NCI-H510A (cell line): Measurements from ENCODE around the gene C1QC.
"Not testable (repeated sequence)": the region's sequence is repeated elsewhere in the genome, so short reads cannot be mapped to it uniquely, and the experiment has no call there.

ENCODE experiments used
- DNase-seq: peaks from one replicate; lab custom pipeline; 2025; lab: John Stamatoyannopoulos, UW

C1QC gene

DNA sequence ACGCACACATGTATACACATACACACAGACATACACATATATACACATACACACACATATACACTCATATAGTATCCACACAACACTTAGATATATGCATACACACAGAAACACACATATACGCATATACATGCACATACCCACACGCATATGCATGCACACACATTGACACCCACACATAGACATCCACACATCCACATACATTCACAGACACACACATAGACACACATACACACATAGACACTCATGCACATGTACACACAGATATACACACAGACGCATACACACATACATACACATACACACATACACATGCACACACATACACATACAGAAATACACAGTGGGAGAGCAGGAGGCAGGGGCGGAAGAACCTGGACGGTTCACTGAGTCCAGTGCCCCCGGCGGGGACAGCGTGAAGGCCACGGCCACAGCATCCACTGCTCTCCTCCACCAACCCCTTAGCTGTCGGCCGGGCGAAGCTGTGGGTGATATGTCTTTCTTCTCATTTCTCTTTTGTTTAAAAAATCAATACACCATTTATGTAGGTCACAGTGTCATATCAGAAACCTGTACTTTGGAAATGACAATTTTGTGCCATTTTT is 6.8 kb downstream of the C1QC start:
- DNase-seq = no peak

DNA sequence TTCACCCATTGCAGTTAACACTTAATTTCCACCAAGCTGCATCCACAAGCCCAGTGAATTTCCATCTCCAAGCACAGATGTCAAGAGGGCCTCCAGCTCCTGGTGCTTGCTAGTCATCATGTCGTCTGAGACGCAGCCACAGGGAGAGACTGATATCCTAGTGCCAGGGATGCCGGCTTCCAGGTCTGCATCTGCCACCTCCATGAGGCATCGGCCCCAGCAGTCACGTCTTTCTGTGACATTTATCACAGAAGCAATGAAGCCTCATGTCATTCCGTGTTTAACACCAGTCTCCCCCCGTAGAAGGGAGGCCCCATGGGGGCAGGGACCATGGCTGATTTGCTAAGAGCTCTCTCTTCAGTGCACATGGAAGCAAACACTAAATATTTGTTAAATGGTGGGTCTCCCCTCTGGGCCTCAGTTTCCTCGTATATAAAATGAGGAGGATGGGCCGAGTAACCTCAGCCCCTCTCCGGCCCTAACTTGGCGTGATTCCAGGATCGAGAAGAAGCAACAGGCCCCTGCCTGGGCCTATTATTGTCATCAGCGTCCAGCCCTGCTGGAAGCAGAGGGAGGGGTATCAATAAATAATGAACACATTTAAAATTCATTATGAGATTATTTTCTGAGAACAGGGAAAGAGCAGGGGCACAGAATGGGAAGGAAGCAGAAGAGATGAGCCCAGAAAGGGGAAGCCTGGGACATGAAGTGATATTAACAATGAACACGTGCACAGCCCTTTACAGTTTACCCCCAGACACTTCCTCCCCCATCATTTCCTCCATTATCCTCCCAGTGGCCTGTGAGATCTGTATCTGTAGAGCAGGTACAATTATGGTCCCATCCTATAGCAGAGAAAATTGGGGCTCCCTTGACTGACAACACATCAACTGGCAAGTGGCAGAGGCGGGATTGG is 8.8 kb downstream of the C1QC start:
- no peak for DNase-seq

DNA sequence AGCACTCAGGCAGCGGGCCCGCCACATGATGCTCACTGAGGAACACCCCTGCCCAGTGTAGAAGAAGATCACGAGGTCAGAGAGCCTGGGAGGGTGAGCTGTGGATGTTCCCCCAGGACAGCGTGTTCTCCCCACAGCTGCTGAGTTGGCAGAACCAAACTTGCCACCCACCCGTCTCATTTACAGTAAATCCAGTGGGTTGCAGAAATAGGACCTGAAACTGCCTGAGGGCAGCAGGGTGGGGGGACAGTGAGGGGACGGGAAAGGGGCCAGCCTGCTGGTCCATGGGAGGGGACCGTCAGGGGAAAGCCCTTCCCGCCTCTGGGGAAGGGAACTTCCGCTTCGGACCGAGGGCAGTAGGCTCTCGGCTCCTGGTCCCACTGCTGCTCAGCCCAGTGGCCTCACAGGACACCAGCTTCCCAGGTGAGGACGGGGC is 9.5 kb downstream of the C1QC start, which contains the start of gene C1QB:
C1QB (plus strand) TSS at position 356 of the 436 bp plus-strand sequence. CDS start 6,227 bp downstream, outside the sequence.
- no peak for DNase-seq

DNA sequence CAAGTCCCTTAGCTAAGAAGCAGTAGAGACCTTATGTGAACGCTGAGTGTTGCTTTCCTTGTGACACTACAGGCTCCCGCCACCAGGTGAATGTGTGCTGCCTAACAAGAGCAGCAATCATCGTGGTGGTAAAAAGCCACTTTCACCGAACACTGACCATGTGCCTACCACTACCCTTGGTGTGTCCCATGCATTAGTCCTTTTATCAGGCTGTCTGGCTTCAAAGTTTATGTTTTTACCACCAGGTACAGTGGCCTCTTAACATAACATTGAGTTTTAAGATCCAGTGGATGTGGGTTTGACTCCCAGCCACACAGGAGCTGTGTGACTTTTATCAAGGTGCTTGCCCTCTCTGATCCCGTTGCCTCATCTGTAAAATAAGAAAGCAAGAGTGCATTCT is 11.3 kb downstream of the C1QC start:
- DNase-seq = no peak

DNA sequence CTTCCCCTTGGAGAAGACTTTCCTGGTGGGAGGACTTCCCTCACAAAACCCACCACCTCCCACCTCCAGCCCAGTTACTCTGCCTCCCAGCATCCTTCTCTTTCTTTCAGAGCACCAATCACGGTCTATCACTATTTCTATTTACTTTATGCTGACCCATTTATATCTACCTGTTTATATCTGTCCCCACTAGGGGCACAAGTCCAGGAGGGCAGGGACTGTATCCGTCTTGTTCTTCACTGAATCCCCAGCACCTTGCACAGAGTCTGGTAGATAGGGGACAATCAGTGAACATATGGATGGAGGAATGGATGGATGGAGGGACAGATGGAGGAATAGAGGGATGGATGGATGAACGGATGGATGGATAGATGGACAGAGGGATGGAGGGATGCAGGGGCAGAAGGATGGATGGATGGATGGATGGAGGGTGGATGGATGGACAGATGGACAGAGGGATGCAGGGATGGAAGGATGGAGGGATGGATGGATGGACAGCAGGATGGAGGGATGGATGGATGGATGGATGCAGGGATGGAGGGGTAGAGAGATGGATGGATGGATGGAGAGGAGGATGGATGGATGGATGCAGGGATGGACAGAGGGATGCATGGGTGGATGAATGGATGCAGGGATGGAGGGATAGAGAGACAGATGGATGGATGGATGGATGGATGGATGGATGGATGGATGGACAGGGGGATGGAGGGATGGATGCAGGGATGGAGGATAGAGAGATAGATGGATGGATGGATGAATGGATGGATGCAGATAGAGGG is 15.1 kb downstream of the C1QC start:
- DNase-seq = no peak

DNA sequence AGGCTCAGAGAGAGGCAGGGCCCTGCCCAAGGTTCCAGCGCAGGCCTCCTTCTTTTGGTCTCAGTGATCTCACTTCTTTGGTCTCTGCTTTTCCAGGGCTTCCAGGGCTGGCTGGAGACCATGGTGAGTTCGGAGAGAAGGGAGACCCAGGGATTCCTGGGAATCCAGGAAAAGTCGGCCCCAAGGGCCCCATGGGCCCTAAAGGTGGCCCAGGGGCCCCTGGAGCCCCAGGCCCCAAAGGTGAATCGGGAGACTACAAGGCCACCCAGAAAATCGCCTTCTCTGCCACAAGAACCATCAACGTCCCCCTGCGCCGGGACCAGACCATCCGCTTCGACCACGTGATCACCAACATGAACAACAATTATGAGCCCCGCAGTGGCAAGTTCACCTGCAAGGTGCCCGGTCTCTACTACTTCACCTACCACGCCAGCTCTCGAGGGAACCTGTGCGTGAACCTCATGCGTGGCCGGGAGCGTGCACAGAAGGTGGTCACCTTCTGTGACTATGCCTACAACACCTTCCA is 17.3 kb downstream of the C1QC start:
- no peak for DNase-seq

DNA sequence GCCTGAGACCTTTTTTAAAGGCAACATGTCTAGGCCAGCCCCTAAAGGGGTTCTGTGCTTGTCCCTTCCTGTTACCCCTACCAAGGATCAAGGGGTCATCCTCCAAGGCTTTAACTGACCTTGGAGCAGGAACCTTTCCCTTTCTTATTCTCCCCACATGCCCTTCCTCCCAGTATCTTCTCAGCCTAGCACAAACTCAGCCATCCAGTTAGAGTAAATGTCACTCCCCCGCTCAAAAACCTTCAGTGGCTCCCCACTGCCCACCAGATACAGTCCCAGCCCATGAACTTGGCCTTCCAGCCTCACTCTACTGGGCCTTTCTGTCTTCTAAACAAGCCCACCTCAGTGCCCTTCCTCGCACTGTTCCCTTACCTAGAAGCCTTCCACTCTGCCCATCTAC is 18.4 kb downstream of the C1QC start:
- no peak for DNase-seq

DNA sequence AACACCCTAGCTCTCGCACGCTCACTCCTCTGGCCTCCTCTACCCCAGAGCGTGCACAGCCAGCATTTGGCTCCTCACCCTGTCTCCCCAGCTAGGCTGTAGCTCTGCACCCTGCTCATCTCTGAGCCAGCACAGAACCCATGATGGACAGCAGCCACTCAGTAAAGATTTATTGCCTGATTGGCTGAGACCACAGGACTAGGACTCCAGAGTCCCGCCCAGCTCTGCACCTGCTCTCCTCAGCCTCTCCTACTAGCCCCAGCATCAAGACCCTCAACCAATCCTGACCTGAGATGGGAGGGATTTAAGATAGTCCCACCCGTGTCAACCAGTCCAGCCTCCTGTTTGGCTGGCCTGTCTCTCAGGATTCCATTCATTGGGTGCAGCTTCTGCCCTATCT is 18.9 kb downstream of the C1QC start:
- peak; percentile 43 for DNase-seq

DNA sequence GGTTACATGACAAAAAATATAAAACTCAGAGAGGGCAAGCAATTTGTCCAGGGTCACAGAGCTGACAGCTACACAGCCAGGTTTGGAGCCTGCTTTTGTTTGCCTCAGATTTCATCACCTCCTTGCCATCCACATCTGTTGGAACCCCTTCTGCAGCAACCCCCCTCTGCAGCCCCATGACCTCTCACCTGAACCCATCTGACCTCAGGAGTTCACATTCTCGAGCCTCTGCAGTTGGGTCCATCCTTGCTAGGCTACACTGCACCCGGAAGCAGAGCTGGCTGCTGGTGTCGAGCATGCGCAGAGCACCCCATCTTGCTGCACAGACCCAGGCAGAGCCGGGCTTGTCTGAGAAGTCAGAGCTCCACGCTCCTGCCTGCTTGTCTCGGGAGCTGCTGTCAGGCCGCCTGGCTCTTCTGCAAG is 19.6 kb downstream of the C1QC start:
- DNase-seq = no peak

DNA sequence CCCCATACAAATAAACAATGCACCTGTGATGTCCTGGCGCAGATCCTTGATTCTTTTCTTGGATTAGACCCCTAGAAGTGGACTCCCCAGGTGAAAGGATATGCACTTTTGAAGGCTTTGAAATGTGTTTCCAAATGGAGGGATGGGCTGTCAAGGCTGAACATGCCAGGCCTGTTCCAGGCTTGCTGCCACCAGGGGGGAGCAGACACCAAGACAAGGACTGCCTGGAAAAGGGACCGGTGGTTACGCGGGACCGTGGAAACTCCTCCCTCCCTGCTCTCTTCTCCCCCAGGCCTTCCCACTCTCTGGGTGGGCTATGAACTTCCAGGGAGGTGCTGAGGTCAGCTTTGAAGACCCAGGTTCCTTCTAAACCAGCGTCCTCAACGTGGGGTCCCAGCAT is 22.3 kb downstream of the C1QC start:
- DNase-seq = no peak

DNA sequence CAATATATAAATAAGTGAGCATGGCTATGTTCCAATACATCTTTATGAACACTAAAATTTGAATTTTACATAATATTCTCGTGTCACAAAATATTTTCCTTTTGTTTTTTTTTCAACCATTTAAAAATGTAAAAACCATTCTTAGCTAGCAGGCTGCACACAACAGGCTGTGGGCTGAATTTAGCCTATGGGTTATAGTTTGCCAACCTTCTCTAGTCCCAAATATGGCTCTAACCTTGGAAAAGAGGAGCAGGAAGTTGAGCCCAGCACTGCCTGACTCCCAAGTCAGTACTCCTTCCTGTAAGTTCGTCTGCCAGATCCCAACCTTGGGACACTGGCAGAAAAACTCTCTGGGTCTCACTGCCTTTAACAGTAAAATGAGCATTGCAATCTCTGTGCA is 23.0 kb downstream of the C1QC start:
- no peak for DNase-seq

DNA sequence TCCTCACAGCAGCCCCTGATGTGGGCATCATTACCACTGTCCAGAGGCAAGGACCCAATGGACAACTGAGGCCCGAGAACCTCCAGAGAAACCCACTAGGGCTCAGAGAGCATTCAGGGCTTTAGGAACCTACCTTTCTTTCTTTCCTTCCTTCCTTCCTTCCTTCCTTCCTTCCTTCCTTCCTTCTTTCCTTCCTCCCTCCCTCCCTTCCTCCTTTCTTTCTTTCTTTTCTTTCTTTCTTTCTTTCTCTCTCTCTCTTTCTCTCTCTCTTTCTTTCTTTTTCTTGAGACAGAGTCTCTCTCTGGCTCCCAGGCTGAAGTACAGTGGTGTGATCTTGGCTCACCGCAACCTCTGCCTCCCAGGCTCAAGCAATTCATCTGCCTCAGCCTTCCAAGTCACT is 25.4 kb downstream of the C1QC start:
- not testable (repeated sequence) for DNase-seq

DNA sequence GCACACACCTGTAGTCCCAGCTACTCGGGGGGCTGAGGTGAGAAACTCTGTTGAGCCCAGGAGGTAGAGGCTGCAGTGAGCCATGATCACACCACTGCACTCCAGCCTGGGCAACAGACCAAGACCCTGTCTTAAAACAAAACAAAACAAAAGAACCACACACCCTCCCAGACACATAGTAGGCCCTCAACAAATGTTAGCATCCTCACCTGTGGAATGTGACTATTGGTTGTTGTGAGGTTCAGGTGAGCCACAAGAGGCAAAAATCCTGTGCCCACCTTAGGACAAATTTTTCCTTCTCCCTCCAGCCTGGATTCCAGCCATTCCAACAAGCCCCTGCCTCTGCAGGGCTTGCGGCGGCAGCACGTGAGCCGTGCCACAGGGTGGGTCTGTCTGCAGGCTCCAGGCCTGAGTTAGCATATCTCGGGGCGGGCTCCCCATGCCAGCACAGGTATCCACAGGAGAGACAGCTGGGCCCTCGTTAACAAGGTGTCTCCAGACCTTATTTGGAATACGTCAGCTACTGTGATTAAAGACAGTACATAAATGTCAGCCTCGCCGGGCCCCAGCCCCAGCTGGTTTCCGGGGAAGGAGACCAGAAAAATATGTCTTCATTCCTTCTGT is 27.0 kb downstream of the C1QC start:
- DNase-seq = no peak

DNA sequence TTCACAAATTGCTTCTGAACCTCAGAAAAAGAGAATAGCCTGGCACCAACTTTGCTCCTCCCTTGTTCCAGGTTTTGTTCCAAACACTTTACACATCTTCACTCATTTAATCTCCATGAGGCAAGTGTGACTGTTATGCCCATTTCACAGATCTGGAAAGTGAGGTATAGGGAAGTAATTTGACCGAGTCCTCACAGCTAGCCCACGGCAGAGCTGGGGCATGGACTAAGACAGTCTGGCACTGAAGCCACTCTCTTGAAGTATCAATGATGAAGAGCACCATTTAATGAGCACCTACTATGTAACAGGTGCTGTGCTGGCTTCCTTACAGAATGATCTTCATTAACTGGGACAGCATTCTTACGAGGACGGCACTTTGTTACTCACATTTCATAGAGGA is 28.6 kb downstream of the C1QC start:
- DNase-seq = no peak

DNA sequence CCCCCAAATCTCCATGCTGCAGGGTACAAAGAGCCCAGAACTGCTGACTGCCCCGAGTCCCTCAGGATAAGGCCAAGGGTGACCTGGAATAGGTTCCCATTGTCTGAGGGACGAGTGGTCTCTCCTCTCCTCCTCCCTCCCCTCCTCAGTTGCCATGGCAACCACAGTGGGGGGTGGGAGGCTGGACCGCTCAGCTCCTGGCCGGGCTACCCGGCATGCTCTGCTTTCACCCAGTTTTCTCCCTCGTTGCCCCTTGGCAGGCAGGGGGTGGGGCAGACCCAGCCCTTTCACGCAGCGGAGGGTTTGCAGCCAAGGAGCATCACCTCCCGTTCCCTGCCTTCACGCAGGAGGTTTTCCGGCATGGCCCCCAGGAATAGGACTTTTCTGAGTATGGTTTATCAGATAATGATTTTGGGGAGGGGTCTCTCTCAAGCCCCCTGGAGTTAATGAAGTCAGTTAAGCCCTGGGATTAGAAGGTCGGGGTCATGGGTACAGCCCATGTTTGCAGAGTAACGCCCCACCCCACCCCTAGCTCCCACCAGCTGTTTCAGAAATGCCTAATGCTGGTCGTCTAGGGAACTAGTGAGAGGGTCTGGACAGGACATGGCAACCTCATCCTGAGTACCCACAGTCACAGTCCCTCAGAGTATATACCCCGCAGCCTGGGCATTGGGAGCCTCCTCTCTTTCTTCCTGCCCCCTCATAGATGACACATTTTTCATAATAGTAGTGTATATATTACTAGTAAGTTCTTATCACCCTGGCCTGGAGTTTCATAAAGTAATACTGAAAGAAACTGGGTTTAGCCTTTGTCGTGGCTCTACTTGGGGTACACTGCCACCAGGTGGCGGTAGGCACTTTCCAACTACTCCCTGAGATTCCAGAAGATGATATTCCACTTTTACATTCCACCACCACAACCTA is 30.3 kb downstream of the C1QC start:
- no peak for DNase-seq

DNA sequence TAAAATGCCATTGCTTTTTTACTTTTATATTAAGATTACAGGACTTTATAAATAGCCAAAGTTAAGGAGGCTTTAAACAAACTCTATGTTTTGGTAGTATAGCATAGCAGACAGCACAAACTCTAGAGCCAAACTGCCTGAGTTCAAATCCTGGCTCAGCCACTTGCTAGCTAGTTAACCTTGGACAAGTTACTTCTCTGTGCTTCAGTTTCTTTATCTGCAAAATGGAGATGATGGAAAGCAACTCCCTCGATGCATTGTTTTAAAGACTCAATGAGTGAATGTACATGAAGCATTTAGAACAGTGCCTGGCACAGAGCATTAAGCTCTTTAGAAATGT is 30.9 kb downstream of the C1QC start:
- no peak for DNase-seq

DNA sequence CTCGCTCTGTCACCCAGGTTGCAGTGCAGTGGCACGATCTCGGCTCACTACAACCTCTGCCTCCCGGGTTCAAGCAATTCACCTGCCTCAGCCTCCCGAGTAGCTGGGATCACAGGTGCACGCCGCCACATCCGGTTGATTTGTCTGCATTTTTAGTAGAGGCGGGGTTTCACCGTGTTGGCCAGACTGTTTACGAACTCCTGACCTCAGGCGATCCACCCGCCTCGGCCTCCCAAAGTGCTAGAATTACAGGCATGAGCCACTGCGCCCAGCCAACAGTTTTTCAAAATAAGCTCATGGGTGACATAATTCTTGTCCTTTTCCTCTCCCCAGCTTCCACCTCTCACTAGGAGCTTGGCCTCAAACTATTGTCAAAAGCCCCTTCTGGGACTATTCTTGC is 32.7 kb downstream of the C1QC start:
- not testable (repeated sequence) for DNase-seq

DNA sequence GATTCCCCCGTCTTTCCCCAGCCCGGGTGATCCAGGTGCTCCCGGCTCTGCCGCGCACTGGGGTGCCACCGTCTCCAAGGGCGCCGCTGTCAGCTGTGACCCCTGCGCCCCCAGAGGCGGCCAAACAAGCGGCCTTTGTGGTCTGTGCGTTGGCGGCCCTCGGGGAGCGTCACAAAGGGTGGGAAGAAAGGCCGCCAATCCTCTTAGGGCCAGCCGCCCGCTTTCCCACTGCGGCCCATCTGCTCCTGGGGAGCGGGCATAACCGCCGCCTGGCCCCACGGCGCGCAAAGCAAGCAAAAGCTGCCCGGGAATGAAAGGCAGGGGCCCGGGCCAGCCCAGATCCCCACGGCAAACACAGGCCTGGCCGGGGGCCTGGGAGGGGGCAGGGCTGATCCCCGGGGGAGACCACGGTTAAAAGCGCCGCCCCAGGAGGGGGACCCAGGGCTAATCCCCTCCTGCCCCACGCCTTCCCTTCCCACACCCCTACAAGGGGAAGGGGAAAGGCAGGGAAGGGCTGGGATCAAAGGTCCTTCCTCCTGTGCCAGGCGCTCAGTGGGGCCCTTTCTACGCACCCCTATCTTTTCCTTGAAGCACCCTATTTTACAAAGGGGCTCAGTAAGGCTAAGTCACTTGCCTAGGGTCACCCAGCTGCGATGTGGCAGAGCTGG is 33.6 kb downstream of the C1QC start:
- DNase-seq = no peak

DNA sequence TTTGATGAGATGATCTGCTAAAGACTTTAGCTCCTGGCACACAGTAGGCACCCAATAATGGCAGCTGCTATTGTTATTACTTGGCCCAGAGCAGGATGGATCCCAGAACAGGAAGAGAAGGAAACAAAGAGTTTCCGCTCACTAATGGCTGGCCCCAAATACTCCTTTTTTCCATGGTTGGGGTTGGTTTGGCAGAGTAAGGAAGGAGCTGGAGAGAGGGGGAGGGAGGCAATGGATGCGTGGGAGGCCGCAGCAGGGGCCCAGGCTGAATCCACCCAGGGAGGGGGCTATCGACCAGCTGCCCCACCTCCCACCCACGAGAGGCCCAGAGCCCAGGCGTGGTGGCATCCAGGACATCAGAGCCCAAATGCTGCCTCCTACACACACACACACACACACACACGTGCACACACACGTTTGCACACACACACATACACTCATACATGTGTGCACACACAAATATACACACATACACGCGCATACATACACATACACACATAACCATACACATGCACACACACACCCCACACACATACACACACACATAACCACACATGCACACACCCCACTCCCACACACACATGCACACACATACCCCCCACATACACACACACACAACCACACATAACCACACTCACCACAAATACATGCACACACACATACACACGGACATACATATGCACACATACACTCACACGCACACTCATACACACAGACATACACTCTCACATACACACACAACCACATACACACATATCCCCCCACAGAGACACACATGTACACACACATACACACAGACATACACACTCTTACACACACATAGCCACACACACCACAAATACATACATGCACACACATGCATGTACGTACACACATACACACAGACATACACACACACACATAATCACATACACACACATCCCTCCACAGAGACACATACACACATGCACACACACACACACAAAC is 34.8 kb downstream of the C1QC start:
- no peak for DNase-seq
